Heart left ventricle (tissue), 16 donors: Measurements from ENCODE around the gene GCNT2. TPM values are rescaled to one million over a fixed set of nuclear protein-coding genes. Genes with fewer than 3 reads are reported as not detected.
A peak's percentile ranks its signal among the peaks of the same experiment; 100 is the strongest.

Experiments used
- ATAC-seq, 4 donors: fragments of 200-7000 bp; cut with Tn5 transposase; one replicate each; pipeline ENCODE4 v1.9.1; 2020 to 2022; ENCODE audit warnings: moderate library complexity in 4 of 4, mild to moderate bottlenecking in 3 of 4, moderate number of reproducible peaks in 1 of 4
- DNase-seq, 5 donors: peaks; one replicate each; pipeline ENCODE4 v3.0.0-alpha.2; 2020
- H3K27ac ChIP-seq, 12 donors: fragments of 200-600 bp; sonication (generic) in 4 of 12; one replicate each; pipeline versions ENCODE4 v1.5.0 to v1.8.0; 2016 to 2022; ENCODE audit warnings: mild to moderate bottlenecking in 2 of 12
- H3K27me3 ChIP-seq, 9 donors: fragments of 200-600 bp; sonication (generic) in 2 of 9; one replicate each; pipeline versions ENCODE4 v1.5.1 to v1.8.0; 2016 to 2022; ENCODE audit warnings: mild to moderate bottlenecking in 3 of 9
- H3K36me3 ChIP-seq, 9 donors: fragments of 200-600 bp; sonication (generic) in 2 of 9; one replicate each; pipeline versions ENCODE4 v1.5.0 to v1.8.0; 2018 to 2022; ENCODE audit warnings: mild to moderate bottlenecking in 2 of 9
- H3K4me1 ChIP-seq, 12 donors: fragments of 200-600 bp; sonication (generic) in 4 of 12; one replicate each; pipeline versions ENCODE4 v1.5.0 to v1.8.0; 2016 to 2022; ENCODE audit warnings: mild to moderate bottlenecking in 3 of 12
- H3K4me3 ChIP-seq, 12 donors: fragments of 200-600 bp; sonication (generic) in 4 of 12; one replicate each; pipeline versions ENCODE4 v1.5.0 to v1.8.0; 2017 to 2022; ENCODE audit warnings: mild to moderate bottlenecking in 9 of 12, moderate library complexity in 4 of 12
- H3K9me3 ChIP-seq, 12 donors: fragments of 200-600 bp; sonication (generic) in 4 of 12; one replicate each; pipeline versions ENCODE4 v1.5.0 to v1.8.0; 2016 to 2022; ENCODE audit warnings: mild to moderate bottlenecking in 1 of 12
- POLR2A ChIP-seq, 2 donors: fragments of 450-650 bp; IDR thresholded peaks; one replicate each; pipeline ENCODE4 v1.6.1; 2017; ENCODE audit warnings: antibody characterized with exemption in 2 of 2, mild to moderate bottlenecking in 2 of 2, moderate library complexity in 2 of 2
- WGBS, 4 donors: extraction: QIAGEN DNeasy Blood & Tissue Kit in 2 of 4; methylation state at CpG; one replicate each; pipeline versions ENCODE4 v1.1.5 to v1.1.7; 2013 to 2018; 5-methylcytosine and 5-hydroxymethylcytosine counted together
- intact Hi-C, 10 donors: fragments of 100-400 bp; cut with DNase I; formaldehyde crosslinking; loops; one replicate each; pipeline versions ENCODE4 v1.11.1 to v1.14.2; 2022
- polyA plus RNA-seq, 2 donors: library from polyadenylated mRNA; stranded (reverse); fragments of 200-250 nt; gene quantifications; one replicate each; pipeline ENCODE4 v1.2.3, GENCODE V29; 2013
- total RNA-seq, 9 donors: library from RNA; depleted of rRNA in 2 of 9; stranded (reverse); fragments of >200 nt in 2 of 9; fragmentation: NEBNext Ultra II Directional in 3 of 9; extraction: Animal tissue kit (Norgen Biotek cat#: 25700) in 3 of 9; gene quantifications; one replicate each; pipeline versions ENCODE4 v1.1.0 to v1.2.4, GENCODE V29; 2016 to 2023
- TF ChIP-seq, protein P1 (sequence below), 12 donors: fragments of 200-600 bp; sonication (generic) in 4 of 12; IDR thresholded peaks; one replicate each; pipeline versions ENCODE4 v1.5.0 to v1.8.0; 2018 to 2022; ENCODE audit warnings: antibody characterized with exemption in 12 of 12, mild to moderate bottlenecking in 5 of 12
- donor health status: ischemic (EF 13 %, LVEDD 7.1; RV severe dilation, severe dysfunction).
- donor health status: healthy with polysubstance abuse.
- donor health status: DM: no; HTN: yes; CAD: no.
- donor health status: DM: no; HTN: no; CAD: no.
- donor health status: ischemic (EF 25% LVEDD 6.9; RV normal size, moderate dysfunction).
- donor health status: ischemic (EF 25% LVEDD 5.7; RV mildly dilated, moderate dysfunction).
- donor health status: healthy.
- donor health status: DM: yes; HTN: yes; CAD: no.
- donor health status: ischemic (EF 35%, LVEDD 5.7; RV mildly dilated, moderate dysfunction).
- donor health status: nonischemic (EF 11% LVEDD 7.7; RV severe dilation, severe dysfunction).
- donor health status: DM: yes; HTN: yes; CAD: no.
- donor health status: PGD.
- donor health status: ischemic (EF 29% LVEDD 5.4; RV normal size, mild dysfunction).
- donor health status: nonischemic (EF 23%, LVEDD 6.1; RV moderate dilation, normal function).

GCNT2 gene
- total and polyA plus RNA-seq, 11 donors: 15.1 to 68.8 (median 40.9) TPM

DNA sequence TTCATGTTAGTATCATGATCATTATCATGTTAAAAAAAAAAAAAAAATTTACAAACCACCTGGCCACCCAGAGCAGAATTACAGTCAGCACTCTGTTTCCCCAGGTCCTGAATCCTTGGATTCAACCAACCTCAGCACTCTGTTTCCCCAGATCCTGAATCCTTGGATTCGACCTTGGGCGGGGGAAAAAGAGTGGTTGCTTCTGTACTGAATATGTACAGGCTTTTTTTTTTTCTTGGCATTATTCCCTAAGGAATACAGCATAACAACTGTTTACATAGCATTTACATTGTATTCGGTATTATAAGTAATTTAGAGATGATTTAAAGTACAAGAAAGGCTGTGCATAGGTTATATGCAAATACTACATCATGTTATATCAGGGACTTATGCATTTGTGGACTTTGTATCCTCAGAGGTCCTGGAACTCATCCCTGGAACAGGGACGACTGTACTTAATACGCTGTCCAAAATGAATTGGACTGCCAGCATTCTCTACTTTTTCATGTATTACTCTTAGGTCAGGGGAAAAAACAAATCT lies 31.2 kb downstream of the GCNT2 start:
- DNase-seq (no peak), ATAC-seq (no peak)
- no peaks in the 10 kb centered on the region for H3K9me3 ChIP-seq
- intact Hi-C loops: no loop called here
- peaks cover 0 to 47% (median 21%) of the 10 kb centered on the region in 12 donors for H3K4me1 ChIP-seq
- no peak overlapping the region for H3K4me3 ChIP-seq
- TF ChIP-seq, protein P1, sequence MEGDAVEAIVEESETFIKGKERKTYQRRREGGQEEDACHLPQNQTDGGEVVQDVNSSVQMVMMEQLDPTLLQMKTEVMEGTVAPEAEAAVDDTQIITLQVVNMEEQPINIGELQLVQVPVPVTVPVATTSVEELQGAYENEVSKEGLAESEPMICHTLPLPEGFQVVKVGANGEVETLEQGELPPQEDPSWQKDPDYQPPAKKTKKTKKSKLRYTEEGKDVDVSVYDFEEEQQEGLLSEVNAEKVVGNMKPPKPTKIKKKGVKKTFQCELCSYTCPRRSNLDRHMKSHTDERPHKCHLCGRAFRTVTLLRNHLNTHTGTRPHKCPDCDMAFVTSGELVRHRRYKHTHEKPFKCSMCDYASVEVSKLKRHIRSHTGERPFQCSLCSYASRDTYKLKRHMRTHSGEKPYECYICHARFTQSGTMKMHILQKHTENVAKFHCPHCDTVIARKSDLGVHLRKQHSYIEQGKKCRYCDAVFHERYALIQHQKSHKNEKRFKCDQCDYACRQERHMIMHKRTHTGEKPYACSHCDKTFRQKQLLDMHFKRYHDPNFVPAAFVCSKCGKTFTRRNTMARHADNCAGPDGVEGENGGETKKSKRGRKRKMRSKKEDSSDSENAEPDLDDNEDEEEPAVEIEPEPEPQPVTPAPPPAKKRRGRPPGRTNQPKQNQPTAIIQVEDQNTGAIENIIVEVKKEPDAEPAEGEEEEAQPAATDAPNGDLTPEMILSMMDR (IDR thresholded peaks at IDR 0.05): no peak
- no peak for TF ChIP-seq POLR2A (IDR thresholded peaks at IDR 0.05)
- H3K27me3 ChIP-seq: no peaks in the 10 kb centered on the region
- H3K27ac ChIP-seq: peak overlapping the region in 1 of 12 donors; percentile 7
- H3K36me3 ChIP-seq: no peaks in the 10 kb centered on the region
- 59 to 72% (median 65%) methylated on average over 5 of the region's 5 CpGs for WGBS, 4 donors

DNA sequence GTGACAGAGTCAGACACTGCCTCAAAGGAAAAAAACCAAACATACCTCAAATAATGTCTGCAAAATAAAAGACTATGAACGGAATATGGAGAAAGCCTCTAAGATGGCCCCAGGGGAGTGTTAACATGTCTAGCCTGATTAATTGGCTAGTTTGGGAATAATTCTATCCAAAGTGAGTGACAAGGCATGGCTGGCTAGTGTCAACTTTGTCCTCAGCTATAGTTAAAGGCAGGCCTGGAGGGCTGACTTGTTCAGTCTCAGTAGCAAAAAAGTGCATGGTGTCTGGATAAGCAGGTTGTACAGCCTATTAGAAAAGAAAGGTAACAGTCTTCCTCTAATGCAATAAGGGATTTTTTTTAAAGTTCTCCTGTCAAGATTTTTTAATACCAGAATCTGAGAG lies 32.7 kb downstream of the GCNT2 start:
- Histone ChIP-seq H3K36me3 (no peaks in the 10 kb centered on the region), H3K27me3 (peaks cover 0 to 3% (median 0%) of the 10 kb centered on the region in 9 donors), H3K4me3 (no peak overlapping the region), H3K9me3 (no peaks in the 10 kb centered on the region), H3K27ac (peak overlapping the region in 1 of 12 donors; percentile 83), H3K4me1 (peaks cover 0 to 48% (median 20%) of the 10 kb centered on the region in 12 donors)
- WGBS, 4 donors: 76 to 88% (median 83%) methylated on average over 1 of the region's 1 CpG
- ATAC-seq: no peak
- intact Hi-C loops: no loop called here
- no peak for TF ChIP-seq POLR2A (IDR thresholded peaks at IDR 0.05)
- TF ChIP-seq, protein P1 (IDR thresholded peaks at IDR 0.05): no peak
- no peak for DNase-seq

DNA sequence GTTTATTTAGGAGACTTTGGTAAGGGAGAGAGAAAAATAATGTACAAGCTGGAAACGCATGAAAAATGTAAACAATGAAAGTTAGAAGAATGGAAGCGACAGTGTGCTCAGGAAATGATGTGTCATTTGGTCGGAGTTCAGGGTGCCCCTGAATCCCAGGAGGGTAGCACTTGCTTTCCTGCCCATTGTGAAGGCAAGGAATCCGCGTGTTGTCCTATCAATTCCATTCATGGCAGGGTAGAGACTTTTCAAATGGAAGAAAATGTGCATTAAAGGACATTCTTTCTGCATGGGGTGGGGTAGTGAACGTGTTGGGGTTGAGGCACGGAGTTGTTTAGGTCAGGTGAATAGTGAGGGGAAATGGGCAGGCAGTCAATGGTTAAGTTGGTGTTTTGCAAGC lies 33.7 kb downstream of the GCNT2 start:
- intact Hi-C loops: loop anchor here in 3 of 10 donors (5.0 kb wide), 1 partner anchor 33 kb away; the partner anchor contains the start of gene GCNT2 (in 3 of the 3)
- ATAC-seq (no peak), DNase-seq (no peak)
- WGBS, 4 donors: 48 to 60% (median 52%) methylated on average over 7 of the region's 7 CpGs
- Histone ChIP-seq H3K27ac (peak overlapping the region in 8 of 12 donors; percentile 63 to 83 (median 76)), H3K27me3 (peaks cover 0 to 6% (median 0%) of the 10 kb centered on the region in 9 donors), H3K9me3 (no peaks in the 10 kb centered on the region), H3K36me3 (no peaks in the 10 kb centered on the region), H3K4me3 (no peak overlapping the region), H3K4me1 (peaks cover 0 to 49% (median 20%) of the 10 kb centered on the region in 12 donors)
- no peak for TF ChIP-seq POLR2A (IDR thresholded peaks at IDR 0.05)
- TF ChIP-seq, protein P1 (IDR thresholded peaks at IDR 0.05): no peak

DNA sequence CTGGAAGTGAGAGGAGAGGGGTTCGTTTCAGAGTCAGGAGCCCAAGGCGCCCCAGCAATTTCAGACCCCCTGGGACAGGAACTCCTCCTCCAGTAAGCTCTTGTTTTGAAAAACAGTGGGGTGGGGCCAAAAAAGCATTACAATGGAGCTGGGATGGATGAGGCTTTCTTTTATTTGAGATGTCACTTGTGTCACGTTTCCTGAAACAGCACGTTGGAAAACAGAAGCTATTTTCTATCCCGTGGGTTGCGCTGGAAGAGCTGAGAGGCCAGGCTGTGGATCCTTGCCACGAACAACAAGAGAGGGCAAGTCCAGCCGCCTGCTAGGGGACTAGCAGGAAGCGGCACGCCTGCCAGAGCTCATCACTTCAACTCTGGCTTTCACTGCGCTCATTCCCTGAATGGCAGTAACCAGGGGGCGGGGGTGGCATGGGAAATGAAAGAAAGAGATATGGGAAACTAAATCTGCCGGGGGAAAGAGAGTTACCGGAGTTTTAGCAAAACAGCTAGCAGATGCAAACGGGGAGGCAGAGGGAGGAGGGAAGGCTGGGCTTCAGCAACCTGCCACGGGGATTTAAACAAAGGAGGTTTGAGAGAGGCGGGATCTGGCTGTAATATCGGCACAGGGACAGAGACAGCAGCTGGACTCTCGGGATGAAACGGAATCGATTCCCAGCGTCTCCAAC lies 34.6 kb downstream of the GCNT2 start:
- ATAC-seq: peak; percentile 75 to 92 (median 90)
- DNase-seq: peak; percentile 59 to 85 (median 78)
- peak overlapping the region in 11 of 12 donors; percentile 8 to 83 (median 75) for H3K27ac ChIP-seq
- H3K27me3 ChIP-seq: peaks cover 0 to 6% (median 0%) of the 10 kb centered on the region in 9 donors
- H3K4me3 ChIP-seq: peak overlapping the region in 11 of 12 donors; percentile 9 to 51 (median 43)
- TF ChIP-seq, protein P1 (IDR thresholded peaks at IDR 0.05): no peak
- no peak for TF ChIP-seq POLR2A (IDR thresholded peaks at IDR 0.05)
- 5 to 11% (median 8%) methylated on average over 18 to 22 of the region's 22 CpGs for WGBS, 4 donors
- peaks cover 0 to 49% (median 21%) of the 10 kb centered on the region in 12 donors for H3K4me1 ChIP-seq
- no peaks in the 10 kb centered on the region for H3K36me3 ChIP-seq
- no peaks in the 10 kb centered on the region for H3K9me3 ChIP-seq
- intact Hi-C loops: loop anchor here in 3 of 10 donors (2.0 to 5.0 kb wide), 2 partner anchors 33 kb away; partner anchors contain the start of gene GCNT2 (in 3 of the 3)
